ENCODE measurements around the gene GPR39.
"Not testable (repeated sequence)": the region's sequence is repeated elsewhere in the genome, so short reads cannot be mapped to it uniquely, and the experiment has no call there.

The GPR39 gene

GRCh38 chr2:132489150-132489549 lies 72.5 kb downstream of the GPR39 start:
- peak in 16 of 58 donors; percentile 1 to 25 (median 6) for DNase-seq

DNA sequence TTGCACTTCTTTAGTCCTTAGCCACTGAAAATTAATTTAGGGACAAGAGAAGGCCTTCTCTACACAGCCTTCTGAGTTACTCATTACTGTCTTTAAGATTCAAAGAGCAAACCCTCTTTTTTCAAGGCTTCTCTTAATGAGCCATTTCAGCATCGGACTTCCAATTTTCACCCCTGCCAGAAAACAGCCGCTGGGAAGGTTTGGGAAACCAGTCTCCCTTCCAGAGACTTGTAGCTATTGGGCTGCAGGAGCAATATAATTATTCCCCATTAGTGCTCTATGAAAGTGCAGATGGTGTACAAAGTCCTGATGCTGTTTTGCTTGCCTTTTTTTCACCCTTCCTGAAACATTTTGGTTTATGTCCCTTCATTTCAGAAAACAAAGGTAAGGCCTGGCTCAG lies 79.3 kb downstream of the GPR39 start:
- DNase-seq, result peak in 4 of 58 donors; percentile 2 to 41 (median 10)

DNA sequence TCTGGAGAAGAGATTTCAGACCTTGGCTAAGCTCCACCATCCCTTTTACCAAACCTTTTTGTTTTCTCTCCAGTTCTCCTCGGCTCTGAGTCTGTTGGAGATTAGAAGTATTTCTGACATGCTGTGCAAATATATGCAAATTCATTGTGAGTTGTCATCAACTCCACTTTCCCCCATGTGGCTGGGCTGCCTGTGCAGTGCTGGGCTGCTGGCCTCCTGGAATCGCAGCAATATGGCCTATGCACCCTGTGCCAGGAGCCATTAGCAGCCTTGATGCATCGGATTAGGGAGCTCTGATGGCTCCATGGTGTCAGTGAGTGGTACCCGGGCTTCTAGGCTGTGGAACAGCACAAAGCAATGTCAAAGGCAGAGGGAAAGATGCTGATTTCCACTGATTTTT lies 80.0 kb downstream of the GPR39 start:
- no peak for DNase-seq

DNA sequence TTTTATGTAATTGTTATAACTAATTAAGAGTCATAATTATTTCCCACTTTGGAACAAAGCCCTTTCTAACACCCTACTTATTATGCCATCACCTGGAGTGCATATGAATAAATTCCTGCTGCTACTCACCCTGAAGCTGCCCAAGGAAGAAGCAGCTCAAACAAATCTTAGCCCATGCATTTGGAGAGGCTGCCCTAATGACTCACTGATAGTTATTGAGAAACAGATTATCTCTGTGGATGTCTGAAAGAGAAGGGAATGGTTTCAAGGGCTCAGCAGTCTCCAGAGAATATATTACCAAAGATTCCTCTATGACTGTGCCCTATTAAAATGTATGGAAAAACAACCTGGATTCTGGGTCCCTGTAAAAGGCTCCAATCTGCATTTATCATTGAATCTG lies 81.0 kb downstream of the GPR39 start:
- no peak for DNase-seq

GRCh38 chr2:132503701-132504100 lies 87.1 kb downstream of the GPR39 start:
- no peak for DNase-seq

DNA sequence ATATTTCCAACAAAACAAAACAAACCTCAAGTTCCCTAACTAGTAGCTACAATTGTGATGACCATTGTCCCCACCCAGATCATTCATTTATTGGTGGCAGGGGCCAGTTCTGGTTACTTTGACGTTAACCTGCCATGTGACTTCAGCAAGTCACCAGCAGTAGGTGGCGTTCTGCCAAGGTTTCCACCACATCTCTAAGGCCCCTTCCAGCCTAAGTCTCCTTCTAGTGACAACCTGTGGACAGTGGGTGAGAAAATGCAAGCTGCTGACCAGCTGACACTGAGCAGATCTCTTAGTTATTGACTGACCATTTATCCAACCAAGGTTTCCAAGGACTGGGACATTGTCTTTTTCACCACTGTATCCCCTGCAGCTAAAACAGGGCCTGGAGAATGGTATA lies 98.4 kb downstream of the GPR39 start:
- no peak for DNase-seq

DNA sequence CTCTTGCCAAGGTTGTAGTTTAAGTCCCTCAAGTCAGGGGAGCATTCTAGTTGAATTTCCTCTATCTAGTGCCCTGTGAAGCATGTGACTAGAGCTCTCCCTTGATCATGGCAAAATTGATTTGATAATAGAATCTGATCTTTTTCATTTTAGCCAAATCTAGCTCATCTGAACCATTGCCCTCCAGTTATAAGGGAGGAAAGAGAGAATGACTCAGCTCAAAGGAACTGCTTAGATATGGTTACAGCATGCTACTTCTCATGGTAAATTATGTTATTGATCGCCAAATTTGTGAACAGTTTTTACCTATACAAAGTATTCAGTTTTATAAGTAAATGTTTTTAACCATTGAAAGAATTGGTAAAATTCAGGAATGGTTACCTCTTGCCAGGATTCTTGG lies 100.8 kb downstream of the GPR39 start:
- no peak for DNase-seq

GRCh38 chr2:132518302-132518701 lies 101.7 kb downstream of the GPR39 start:
- DNase-seq, result no peak

DNA sequence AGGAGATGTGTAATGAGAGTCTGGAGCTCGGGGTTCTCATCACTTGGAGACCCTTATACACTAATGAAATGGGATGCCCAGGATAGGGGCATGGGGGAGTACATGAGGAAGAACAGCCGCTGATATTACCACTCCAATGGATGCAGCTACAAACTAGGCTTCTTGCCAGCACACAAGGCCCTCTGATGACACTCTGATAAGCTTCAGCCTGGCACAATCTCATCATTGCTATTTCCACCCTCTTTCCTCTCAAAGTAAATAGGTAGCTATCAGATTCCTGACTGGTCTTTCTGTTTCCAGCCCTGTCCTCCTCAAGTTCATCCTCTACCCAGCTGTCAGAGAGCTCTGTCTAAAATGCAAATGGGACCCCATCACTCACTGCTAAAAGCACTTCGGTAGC lies 103.0 kb downstream of the GPR39 start:
- no peak for DNase-seq

GRCh38 chr2:132521341-132521740 lies 104.7 kb downstream of the GPR39 start:
- DNase-seq, result no peak

GRCh38 chr2:132522901-132523300 lies 106.3 kb downstream of the GPR39 start:
- DNase-seq, result no peak

DNA sequence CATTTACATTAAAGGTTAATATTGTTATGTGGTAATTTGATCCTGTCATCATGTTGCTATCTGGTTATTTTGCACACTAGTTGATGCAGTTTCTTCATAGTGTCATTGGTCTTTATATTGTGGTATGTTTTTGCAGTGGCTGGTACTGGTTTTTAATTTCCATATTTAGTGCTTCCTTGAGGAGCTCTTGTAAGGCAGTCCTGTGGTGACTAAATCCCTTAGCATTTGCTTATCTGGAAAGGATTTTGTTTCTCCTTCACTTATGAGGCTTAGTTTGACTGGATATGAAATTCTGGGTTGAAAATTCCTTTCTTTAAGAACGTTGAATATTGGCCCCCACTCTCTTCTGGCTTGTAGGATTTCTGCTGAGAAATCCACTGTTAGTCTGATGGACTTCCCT lies 120.5 kb downstream of the GPR39 start:
- not testable (repeated sequence) for DNase-seq

DNA sequence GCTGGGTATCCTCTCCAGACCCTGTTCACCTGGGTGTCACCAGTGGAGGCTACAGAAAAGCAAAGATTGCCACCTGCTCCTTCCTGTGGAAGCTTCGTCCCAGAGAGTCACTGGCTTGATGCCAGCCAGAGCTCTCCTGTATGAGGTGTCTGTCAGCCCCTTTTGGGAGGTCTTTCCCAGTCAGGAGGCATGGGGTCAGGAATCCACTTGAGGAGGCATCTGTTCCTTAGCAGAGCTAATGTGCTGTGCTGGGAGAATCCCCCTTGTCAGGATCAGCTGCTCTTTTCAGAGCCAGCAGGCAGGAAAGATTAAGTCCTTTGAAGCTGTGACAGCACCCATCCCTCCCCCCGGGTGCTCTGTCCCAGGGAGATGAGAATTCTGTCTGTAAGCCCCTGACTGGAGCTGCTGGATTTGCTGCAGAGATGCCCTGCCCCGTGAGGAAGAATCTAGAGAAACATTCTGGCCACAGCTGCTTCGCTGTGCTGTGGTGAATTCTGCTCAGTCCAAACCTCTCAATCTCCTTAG lies 121.8 kb downstream of the GPR39 start:
- DNase-seq, result no peak

- DNase-seq, result no peak
These were observed 123.6 kb downstream of the GPR39 start for GRCh38 chr2:132540166-132540565.

GRCh38 chr2:132542953-132543569 lies 126.5 kb downstream of the GPR39 start:
- no peak for DNase-seq

GRCh38 chr2:132544006-132544630 lies 127.5 kb downstream of the GPR39 start:
- no peak for DNase-seq

DNA sequence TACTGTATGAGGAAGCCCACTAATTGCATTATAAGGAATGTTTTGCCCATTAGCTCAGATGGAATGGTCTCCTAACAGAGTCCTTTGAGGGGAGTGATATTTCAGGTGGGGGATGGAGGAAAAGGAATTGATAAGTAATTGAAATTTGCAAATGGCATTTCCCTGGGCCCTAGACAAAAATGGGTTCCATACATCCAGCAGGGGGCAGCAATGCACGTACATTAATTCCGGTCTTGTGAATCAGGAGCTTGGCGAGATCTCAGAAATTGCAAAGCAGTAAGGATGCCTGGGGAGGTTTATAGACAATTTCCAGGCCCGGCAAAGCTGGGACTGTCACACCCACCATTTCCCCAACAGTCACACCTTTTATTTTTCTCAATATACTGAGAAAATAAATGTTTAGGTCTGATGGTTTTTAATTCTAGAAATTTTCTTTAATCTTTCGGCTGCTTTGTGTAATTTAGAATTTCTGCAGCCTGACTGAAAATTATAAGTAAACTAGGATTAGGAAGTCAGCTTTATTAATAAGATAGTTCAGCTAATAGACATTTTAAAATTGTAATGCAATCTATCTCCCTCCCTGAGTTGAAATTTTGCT lies 130.6 kb downstream of the GPR39 start:
- peak in 53 of 58 donors; percentile 1 to 88 (median 41) for DNase-seq

- DNase-seq, result no peak
These were observed 133.5 kb downstream of the GPR39 start for GRCh38 chr2:132549935-132550670.

DNA sequence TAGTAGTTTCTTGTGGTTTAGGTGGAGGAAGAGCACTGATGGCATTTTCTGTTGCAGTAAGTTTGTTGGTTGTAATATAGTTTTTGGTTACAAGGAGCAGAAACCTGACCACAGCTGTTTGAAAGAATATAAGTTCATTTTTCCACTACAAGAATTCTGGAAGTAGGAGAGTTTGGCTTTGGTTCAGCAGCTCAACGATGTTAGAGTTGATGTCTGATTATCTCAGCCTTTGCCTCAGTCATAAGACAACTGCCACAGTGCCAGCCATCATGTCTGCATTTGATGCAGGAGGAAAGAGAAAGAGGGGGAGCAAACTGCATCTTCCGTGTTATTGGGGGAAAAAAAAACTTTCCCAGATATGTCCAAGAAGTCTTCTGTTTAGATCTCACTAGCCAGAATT lies 134.3 kb downstream of the GPR39 start:
- no peak for DNase-seq

GRCh38 chr2:132557694-132558093 lies 141.1 kb downstream of the GPR39 start:
- DNase-seq, result no peak

DNA sequence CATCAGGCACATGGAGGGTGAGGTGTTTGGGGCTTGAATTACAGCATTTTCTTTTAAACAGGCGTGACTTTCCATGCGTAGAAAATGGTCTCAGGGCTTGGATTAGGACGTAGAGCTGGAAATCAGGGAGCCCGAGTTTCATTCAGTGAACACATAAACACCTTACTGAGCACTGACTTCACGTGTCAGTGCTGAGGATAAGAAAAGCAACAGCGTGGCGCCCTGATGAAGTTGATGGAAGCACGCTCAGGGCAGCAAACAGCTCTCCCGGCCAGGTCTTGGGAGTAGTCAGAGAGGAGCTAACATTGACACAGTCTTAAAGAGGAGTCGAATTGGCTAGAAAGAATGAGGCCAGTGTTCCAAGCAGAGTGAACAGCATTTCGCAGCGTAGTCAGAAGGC lies 142.7 kb downstream of the GPR39 start:
- no peak for DNase-seq

DNA sequence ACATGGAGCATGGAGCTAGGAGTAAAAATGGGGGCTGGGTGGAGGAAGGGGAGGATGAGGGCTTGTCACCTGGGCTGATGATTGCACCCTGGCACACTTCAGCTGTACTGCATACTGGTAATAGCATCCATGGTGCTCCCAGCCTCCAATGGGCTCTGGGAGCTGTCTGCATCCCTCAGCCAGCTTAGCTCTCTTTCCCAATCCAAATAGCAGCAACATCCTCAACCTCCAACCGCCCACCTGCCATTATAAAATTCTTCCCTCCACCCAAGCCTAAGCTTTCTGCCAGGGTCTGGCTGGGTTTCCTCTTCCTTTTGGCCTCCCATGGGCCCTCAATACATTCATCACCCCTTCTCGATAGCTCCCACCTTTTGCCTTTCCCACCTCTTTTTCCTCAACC lies 143.3 kb downstream of the GPR39 start:
- no peak for DNase-seq

All from anterior cingulate cortex (tissue), 58 donors.